ENCODE measurements around the gene SSB. TPM values are rescaled to one million over a fixed set of nuclear protein-coding genes. Genes with fewer than 3 reads are reported as not detected.

The SSB gene
- total and polyA plus RNA-seq, 9 of the 15 experiments (the other 6 are each of a cell fraction or from before 2014, with no cell fraction given): 317 to 849 (median 515) TPM

DNA sequence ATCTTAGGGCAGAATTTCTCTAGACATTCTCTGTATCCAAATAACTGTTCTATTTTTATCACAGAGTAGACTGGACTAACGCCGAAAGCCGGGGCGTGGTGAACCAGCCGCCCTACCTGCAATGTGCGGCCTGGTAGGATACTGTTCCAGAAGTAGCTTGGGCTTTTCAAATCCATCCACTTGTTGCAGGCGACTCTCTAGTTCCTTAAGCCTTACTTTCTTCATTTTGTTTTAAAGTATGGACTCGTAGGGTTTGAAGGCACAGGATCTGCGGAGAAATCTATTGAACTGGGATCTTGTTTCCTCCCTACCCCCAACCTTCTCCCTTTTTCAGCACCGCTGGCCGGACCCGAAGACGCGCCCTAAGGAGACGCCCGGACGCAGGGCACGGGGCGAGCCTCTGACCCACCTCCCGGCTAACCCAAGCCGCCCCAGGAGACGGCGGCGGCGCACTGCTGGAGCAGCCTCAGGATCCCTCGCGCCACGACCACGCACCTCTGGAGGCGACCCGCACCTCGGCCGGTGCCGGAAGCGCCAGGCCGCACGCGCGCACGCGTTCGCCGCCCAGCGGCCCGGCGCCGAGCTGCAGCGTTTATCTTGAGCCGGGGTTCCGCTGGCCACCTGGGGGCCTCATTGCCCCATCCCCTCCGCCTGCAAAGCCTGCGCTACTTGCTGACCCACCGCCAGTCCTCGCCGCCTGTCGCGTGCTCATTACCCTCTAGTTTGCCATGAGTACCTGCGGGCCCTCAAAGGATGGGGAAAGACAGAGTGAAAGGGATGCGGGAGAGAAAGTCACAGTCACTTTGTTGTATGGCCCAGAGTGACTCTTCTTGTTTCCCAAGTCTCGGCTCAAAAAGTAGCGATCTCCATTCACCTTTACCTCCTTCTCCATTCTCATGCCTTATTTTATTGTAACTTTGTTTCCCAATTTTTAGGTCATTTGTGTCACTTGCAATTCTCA, 26.0 kb downstream of the SSB start, which contains the start of gene METTL5 (continued):
- TF ChIP-seq, protein P1, sequence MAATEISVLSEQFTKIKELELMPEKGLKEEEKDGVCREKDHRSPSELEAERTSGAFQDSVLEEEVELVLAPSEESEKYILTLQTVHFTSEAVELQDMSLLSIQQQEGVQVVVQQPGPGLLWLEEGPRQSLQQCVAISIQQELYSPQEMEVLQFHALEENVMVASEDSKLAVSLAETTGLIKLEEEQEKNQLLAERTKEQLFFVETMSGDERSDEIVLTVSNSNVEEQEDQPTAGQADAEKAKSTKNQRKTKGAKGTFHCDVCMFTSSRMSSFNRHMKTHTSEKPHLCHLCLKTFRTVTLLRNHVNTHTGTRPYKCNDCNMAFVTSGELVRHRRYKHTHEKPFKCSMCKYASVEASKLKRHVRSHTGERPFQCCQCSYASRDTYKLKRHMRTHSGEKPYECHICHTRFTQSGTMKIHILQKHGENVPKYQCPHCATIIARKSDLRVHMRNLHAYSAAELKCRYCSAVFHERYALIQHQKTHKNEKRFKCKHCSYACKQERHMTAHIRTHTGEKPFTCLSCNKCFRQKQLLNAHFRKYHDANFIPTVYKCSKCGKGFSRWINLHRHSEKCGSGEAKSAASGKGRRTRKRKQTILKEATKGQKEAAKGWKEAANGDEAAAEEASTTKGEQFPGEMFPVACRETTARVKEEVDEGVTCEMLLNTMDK (IDR thresholded peaks at IDR 0.05; ENCODE audit: borderline replicate concordance, insufficient read depth, low read depth, low read length, poor library complexity, severe bottlenecking): peak; percentile 90
- TF ChIP-seq ZNF586 (CRISPR knock-in tag; conservative IDR thresholded peaks at IDR 0.05) (0 out of 2 replicates have a peak, but pooled peaks have one; percentile 38), ZNF23 (CRISPR knock-in tag; IDR thresholded peaks at IDR 0.05) (no peak), EHMT2 (IDR thresholded peaks at IDR 0.05) (peak; percentile 63), ZEB2 (IDR thresholded peaks at IDR 0.05) (peak; percentile 29), RAD51 (IDR thresholded peaks at IDR 0.05; ENCODE audit: borderline replicate concordance, low read depth) (no peak), ASH1L (IDR thresholded peaks at IDR 0.05; ENCODE audit: borderline replicate concordance, low read depth, partially characterized antibody) (no peak), PTTG1 (tag; IDR thresholded peaks at IDR 0.05; ENCODE audit: low read depth) (no peak), ZFP36 (IDR thresholded peaks at IDR 0.05; ENCODE audit: low read depth, low read length, partially characterized antibody) (peak; percentile 28), ADNP (tag; IDR thresholded peaks at IDR 0.05) (no peak), MTA3 (IDR thresholded peaks at IDR 0.05; ENCODE audit: borderline replicate concordance) (peak; percentile 88; the same call in 1 of the 2 replicates), ZNF324 (CRISPR knock-in tag; IDR thresholded peaks at IDR 0.05) (no peak), MTF1 (CRISPR knock-in tag; IDR thresholded peaks at IDR 0.05; ENCODE audit: borderline replicate concordance) (no peak), TEAD4 (IDR thresholded peaks at IDR 0.05; ENCODE audit: low read length) (peak; percentile 40; the same call in 1 of the 2 replicates), TEAD4 (CRISPR knock-in tag; IDR thresholded peaks at IDR 0.05; ENCODE audit: borderline replicate concordance) (0 out of 2 replicates have a peak, but pooled peaks have one; percentile 11), MEIS2 (IDR thresholded peaks at IDR 0.05; ENCODE audit: partially characterized antibody) (peak; percentile 44)
- TF ChIP-seq, protein P2, sequence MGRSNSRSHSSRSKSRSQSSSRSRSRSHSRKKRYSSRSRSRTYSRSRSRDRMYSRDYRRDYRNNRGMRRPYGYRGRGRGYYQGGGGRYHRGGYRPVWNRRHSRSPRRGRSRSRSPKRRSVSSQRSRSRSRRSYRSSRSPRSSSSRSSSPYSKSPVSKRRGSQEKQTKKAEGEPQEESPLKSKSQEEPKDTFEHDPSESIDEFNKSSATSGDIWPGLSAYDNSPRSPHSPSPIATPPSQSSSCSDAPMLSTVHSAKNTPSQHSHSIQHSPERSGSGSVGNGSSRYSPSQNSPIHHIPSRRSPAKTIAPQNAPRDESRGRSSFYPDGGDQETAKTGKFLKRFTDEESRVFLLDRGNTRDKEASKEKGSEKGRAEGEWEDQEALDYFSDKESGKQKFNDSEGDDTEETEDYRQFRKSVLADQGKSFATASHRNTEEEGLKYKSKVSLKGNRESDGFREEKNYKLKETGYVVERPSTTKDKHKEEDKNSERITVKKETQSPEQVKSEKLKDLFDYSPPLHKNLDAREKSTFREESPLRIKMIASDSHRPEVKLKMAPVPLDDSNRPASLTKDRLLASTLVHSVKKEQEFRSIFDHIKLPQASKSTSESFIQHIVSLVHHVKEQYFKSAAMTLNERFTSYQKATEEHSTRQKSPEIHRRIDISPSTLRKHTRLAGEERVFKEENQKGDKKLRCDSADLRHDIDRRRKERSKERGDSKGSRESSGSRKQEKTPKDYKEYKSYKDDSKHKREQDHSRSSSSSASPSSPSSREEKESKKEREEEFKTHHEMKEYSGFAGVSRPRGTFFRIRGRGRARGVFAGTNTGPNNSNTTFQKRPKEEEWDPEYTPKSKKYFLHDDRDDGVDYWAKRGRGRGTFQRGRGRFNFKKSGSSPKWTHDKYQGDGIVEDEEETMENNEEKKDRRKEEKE (IDR thresholded peaks at IDR 0.05; ENCODE audit: borderline replicate concordance in 1 of 2, control insufficient read depth in 1 of 2, low read depth in 2 of 2, low read length in 1 of 2): no peak
- TF ChIP-seq, protein P3, sequence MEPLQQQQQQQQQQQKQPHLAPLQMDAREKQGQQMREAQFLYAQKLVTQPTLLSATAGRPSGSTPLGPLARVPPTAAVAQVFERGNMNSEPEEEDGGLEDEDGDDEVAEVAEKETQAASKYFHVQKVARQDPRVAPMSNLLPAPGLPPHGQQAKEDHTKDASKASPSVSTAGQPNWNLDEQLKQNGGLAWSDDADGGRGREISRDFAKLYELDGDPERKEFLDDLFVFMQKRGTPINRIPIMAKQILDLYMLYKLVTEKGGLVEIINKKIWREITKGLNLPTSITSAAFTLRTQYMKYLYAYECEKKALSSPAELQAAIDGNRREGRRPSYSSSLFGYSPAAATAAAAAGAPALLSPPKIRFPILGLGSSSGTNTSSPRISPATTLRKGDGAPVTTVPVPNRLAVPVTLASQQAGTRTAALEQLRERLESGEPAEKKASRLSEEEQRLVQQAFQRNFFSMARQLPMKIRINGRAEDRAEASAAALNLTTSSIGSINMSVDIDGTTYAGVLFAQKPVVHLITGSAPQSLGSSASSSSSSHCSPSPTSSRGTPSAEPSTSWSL (CRISPR knock-in tag; IDR thresholded peaks at IDR 0.05; ENCODE audit: borderline replicate concordance): peak; percentile 69; the same call in 1 of the 2 replicates
